H1 (cell line): Measurements from ENCODE around the gene IFT80. TPM values are rescaled to one million over a fixed set of nuclear protein-coding genes. Genes with fewer than 3 reads are reported as not detected.

Source experiments
- CTCF ChIA-PET: fragments of 300-600 bp; sonication (Branson Sonifier 250); formaldehyde crosslinking; loops from one replicate; lab custom pipeline; 2021; ENCODE audit not compliant: partially characterized antibody; lab: Charles Lee
- POLR2A ChIA-PET: fragments of 300-600 bp; sonication (Branson Sonifier 250); formaldehyde crosslinking; loops from one replicate; lab custom pipeline; 2021; ENCODE audit warnings: inconsistent platforms; ENCODE audit not compliant: partially characterized antibody; lab: Charles Lee
- DNase-seq, 2 experiments: peaks; one replicate each; pipeline versions ENCODE4 v3.0.0 to v3.0.0-alpha.2; 2010 to 2022; ENCODE audit warnings: low spot score in 2 of 2, low read depth in 1 of 2, mixed read lengths in 1 of 2
- FAIRE-seq: peaks from 2 replicates; lab custom pipeline; 2011; peaks lifted over from hg19 to GRCh38; lab: Jason Lieb, UNC
- H2AFZ ChIP-seq: 2 replicates; pipeline ENCODE4 v1.8.1; 2012; ENCODE audit warnings: low read length, inconsistent platforms
- H2AK5ac ChIP-seq: 2 replicates; pipeline ENCODE4 v1.6.1; 2013; ENCODE audit warnings: low read depth, low read length
- H2BK120ac ChIP-seq: replicated peaks from 2 replicates; pipeline ENCODE3; 2013; ENCODE audit warnings: low read depth, low read length, inconsistent platforms
- H2BK12ac ChIP-seq: 2 replicates; pipeline ENCODE4 v1.6.1; 2013; ENCODE audit warnings: low read depth, low read length
- H2BK15ac ChIP-seq: 2 replicates; pipeline ENCODE4 v1.6.1; 2013; ENCODE audit warnings: low read length
- H2BK20ac ChIP-seq: 2 replicates; pipeline ENCODE4 v1.6.1; 2013; ENCODE audit warnings: low read length
- H2BK5ac ChIP-seq: 2 replicates; pipeline ENCODE4 v1.6.1; 2013; ENCODE audit warnings: low read depth, low read length
- H3K14ac ChIP-seq: 2 replicates; pipeline ENCODE4 v1.6.1; 2013; ENCODE audit warnings: inconsistent platforms; ENCODE audit not compliant: insufficient read length
- H3K18ac ChIP-seq: 2 replicates; pipeline ENCODE4 v1.6.1; 2013; ENCODE audit warnings: low read length; ENCODE audit errors: extremely low read depth
- H3K23ac ChIP-seq: 2 replicates; pipeline ENCODE4 v1.6.1; 2013; ENCODE audit warnings: inconsistent platforms; ENCODE audit not compliant: insufficient read length
- H3K23me2 ChIP-seq: 2 replicates; pipeline ENCODE4 v1.6.1; 2013; ENCODE audit warnings: low read depth, low read length
- H3K27ac ChIP-seq: 2 replicates; pipeline ENCODE4 v1.6.1; 2011; ENCODE audit warnings: low read depth, low read length, inconsistent platforms
- H3K27me3 ChIP-seq, 4 experiments: replicated peaks in 1 of 4; 1 replicate in 1 of 4; 2 replicates in 3 of 4; pipeline versions ENCODE4 v1.6.1 to v1.8.1; 2011 to 2013; ENCODE audit warnings: low read length in 3 of 4, mild to moderate bottlenecking in 3 of 4, inconsistent platforms in 2 of 4, mixed read lengths in 2 of 4, moderate library complexity in 1 of 4; ENCODE audit not compliant: control insufficient read depth in 3 of 4, insufficient read depth in 3 of 4; ENCODE audit errors: extremely low read depth in 1 of 4
- H3K36me3 ChIP-seq, 4 experiments: 2 replicates each; pipeline versions ENCODE4 v1.6.1 to v1.8.1; 2011 to 2013; ENCODE audit warnings: mild to moderate bottlenecking in 4 of 4, low read length in 3 of 4, moderate library complexity in 2 of 4, control low read depth in 1 of 4, inconsistent platforms in 1 of 4; ENCODE audit not compliant: insufficient read depth in 4 of 4, control insufficient read depth in 2 of 4
- H3K4ac ChIP-seq: replicated peaks from 2 replicates; pipeline ENCODE3; 2013; ENCODE audit warnings: low read length, low read depth, mixed read lengths, inconsistent platforms; ENCODE audit not compliant: insufficient read length
- H3K4me1 ChIP-seq, 4 experiments: replicated peaks in 1 of 4; 1 replicate in 1 of 4; 2 replicates in 3 of 4; pipeline versions ENCODE4 v1.6.1 to v1.8.1; 2011 to 2013; ENCODE audit warnings: low read length in 3 of 4, inconsistent platforms in 2 of 4, mixed read lengths in 1 of 4; ENCODE audit not compliant: insufficient read depth in 4 of 4, control insufficient read depth in 3 of 4
- H3K4me2 ChIP-seq, 2 experiments: 2 replicates each; pipeline versions ENCODE4 v1.6.1 to v1.8.1; 2011 to 2013; ENCODE audit warnings: low read depth in 2 of 2, low read length in 2 of 2, control low read depth in 1 of 2, inconsistent platforms in 1 of 2, mild to moderate bottlenecking in 1 of 2; ENCODE audit not compliant: insufficient read depth in 1 of 2
- H3K4me3 ChIP-seq, 4 experiments: fragments of 200-600, 300-600 bp in 1 of 4; sonication (generic), shearing (Covaris generic), sonication (Bioruptor Twin) in 1 of 4; 2 replicates each; pipeline versions ENCODE4 v1.5.1 to v1.8.1; 2011 to 2016; ENCODE audit warnings: low read length in 4 of 4, low read depth in 3 of 4, control low read depth in 2 of 4, inconsistent platforms in 2 of 4, mild to moderate bottlenecking in 2 of 4, mixed read lengths in 1 of 4, moderate library complexity in 1 of 4; ENCODE audit not compliant: insufficient read depth in 2 of 4; ENCODE audit errors: extremely low read depth in 1 of 4
- H3K56ac ChIP-seq: replicated peaks from 2 replicates; pipeline ENCODE3; 2013; ENCODE audit warnings: low read depth, mild to moderate bottlenecking, mixed read lengths, low read length, inconsistent platforms; ENCODE audit not compliant: insufficient read length
- H3K79me1 ChIP-seq: 2 replicates; pipeline ENCODE4 v1.6.1; 2013; ENCODE audit warnings: low read depth, low read length, control low read depth
- H3K79me2 ChIP-seq, 2 experiments: 2 replicates each; pipeline versions ENCODE4 v1.6.1 to v1.8.1; 2012 to 2013; ENCODE audit warnings: low read length in 2 of 2, mild to moderate bottlenecking in 2 of 2, inconsistent platforms in 1 of 2; ENCODE audit not compliant: insufficient read depth in 2 of 2, control insufficient read depth in 1 of 2
- H3K9ac ChIP-seq, 4 experiments: replicated peaks in 1 of 4; 1 replicate in 1 of 4; 2 replicates in 3 of 4; pipeline versions ENCODE4 v1.6.1 to v1.8.1; 2011 to 2013; ENCODE audit warnings: low read depth in 3 of 4, low read length in 3 of 4, control low read depth in 2 of 4, mild to moderate bottlenecking in 2 of 4, moderate library complexity in 2 of 4, inconsistent platforms in 1 of 4; ENCODE audit errors: extremely low read depth in 1 of 4
- H3K9me3 ChIP-seq, 2 experiments: 2 replicates each; pipeline versions ENCODE4 v1.6.1 to v1.8.1; 2012 to 2013; ENCODE audit warnings: mild to moderate bottlenecking in 2 of 2, moderate library complexity in 2 of 2, control low read depth in 1 of 2, inconsistent platforms in 1 of 2, low read depth in 1 of 2, low read length in 1 of 2, mixed read lengths in 1 of 2; ENCODE audit not compliant: insufficient read depth in 2 of 2
- H4K20me1 ChIP-seq, 2 experiments: replicated peaks in 1 of 2; 2 replicates each; pipeline versions ENCODE3 to v1.8.1; 2011 to 2013; ENCODE audit warnings: inconsistent platforms in 2 of 2, low read length in 2 of 2, mild to moderate bottlenecking in 1 of 2; ENCODE audit not compliant: insufficient read depth in 2 of 2, control insufficient read depth in 1 of 2
- H4K5ac ChIP-seq: 2 replicates; pipeline ENCODE4 v1.6.1; 2013; ENCODE audit warnings: low read length, low read depth, mixed read lengths, inconsistent platforms; ENCODE audit not compliant: insufficient read length
- H4K8ac ChIP-seq: 2 replicates; pipeline ENCODE4 v1.8.0; 2013; ENCODE audit warnings: mild to moderate bottlenecking, moderate library complexity, low read length, inconsistent platforms; ENCODE audit not compliant: insufficient read depth; ENCODE audit errors: extremely low read depth
- H4K91ac ChIP-seq: replicated peaks from 2 replicates; pipeline ENCODE3; 2013; ENCODE audit warnings: low read length, mixed read lengths, inconsistent platforms; ENCODE audit not compliant: insufficient read length
- ASH2L ChIP-seq: fragments of 200-600, 300-600 bp; sonication (generic); IDR thresholded peaks from one replicate; pipeline ENCODE4 v1.7.1; 2017; ENCODE audit warnings: low read length
- CHD1 ChIP-seq: IDR thresholded peaks from 2 replicates; pipeline ENCODE4 v1.6.1; 2012; ENCODE audit warnings: low read depth, low read length, improper control_type of control experiment
- CHD2 ChIP-seq: IDR thresholded peaks from 2 replicates; pipeline ENCODE4 v1.6.1; 2012; ENCODE audit warnings: low read length, improper control_type of control experiment
- GTF2F1 ChIP-seq: IDR thresholded peaks from 2 replicates; pipeline ENCODE4 v1.6.1; 2012; ENCODE audit warnings: low read depth, low read length, improper control_type of control experiment, borderline replicate concordance
- HDAC2 ChIP-seq, 2 experiments: fragments of 300-600 bp in 1 of 2; sonication (generic) in 1 of 2; IDR thresholded peaks; 2 replicates each; pipeline ENCODE4 v1.6.1; 2011 to 2012; ENCODE audit warnings: low read depth in 2 of 2, low read length in 2 of 2, mild to moderate bottlenecking in 2 of 2, moderate library complexity in 2 of 2, borderline replicate concordance in 1 of 2, inconsistent platforms in 1 of 2
- KDM4A ChIP-seq: IDR thresholded peaks from one replicate; pipeline ENCODE4 v1.7.1; 2012; ENCODE audit warnings: low read depth, mild to moderate bottlenecking, moderate library complexity, low read length, inconsistent platforms; ENCODE audit not compliant: severe bottlenecking
- POU5F1 ChIP-seq: IDR thresholded peaks from 2 replicates; pipeline ENCODE4 v1.6.1; 2011; ENCODE audit warnings: low read depth, mild to moderate bottlenecking, low read length, moderate library complexity
- RBBP5 ChIP-seq: IDR thresholded peaks from 2 replicates; pipeline ENCODE4 v1.7.1; 2012; ENCODE audit warnings: low read depth, mild to moderate bottlenecking, inconsistent platforms, low read length, moderate library complexity, borderline replicate concordance
- RFX5 ChIP-seq: IDR thresholded peaks from 2 replicates; pipeline ENCODE4 v1.6.1; 2011; ENCODE audit warnings: low read depth, low read length, improper control_type of control experiment, borderline replicate concordance
- TAF7 ChIP-seq: optimal IDR thresholded peaks from 2 replicates; pipeline ENCODE3; 2011; ENCODE audit warnings: low read depth, mild to moderate bottlenecking, inconsistent platforms, low read length, moderate library complexity, borderline replicate concordance
- USF2 ChIP-seq: IDR thresholded peaks from 2 replicates; pipeline ENCODE4 v1.6.1; 2011; ENCODE audit warnings: low read length, improper control_type of control experiment
- YY1 ChIP-seq: IDR thresholded peaks from 2 replicates; pipeline ENCODE4 v1.6.1; 2011; ENCODE audit warnings: low read depth, mild to moderate bottlenecking, low read length
- polyA plus RNA-seq, 7 experiments: library from polyadenylated mRNA; depleted of rRNA in 3 of 7; stranded (reverse) in 5 of 7; unstranded in 2 of 7; fragments of >200 nt in 5 of 7; fragments of 200-250 nt in 2 of 7; gene quantifications; 1 replicate in 5 of 7; 2 replicates in 1 of 7; 4 replicates in 1 of 7; pipeline versions ENCODE4 v1.2.1 to v1.2.3, GENCODE V29; 2011 to 2013; ENCODE audit warnings: missing spikeins in 2 of 7, mixed read lengths in 2 of 7
- total RNA-seq: library from RNA; stranded (reverse); fragmentation: NEBNext Ultra II Directional; extraction: Animal tissue kit (Norgen Biotek cat#: 25700); gene quantifications from 2 replicates; pipeline ENCODE4 v1.2.1, GENCODE V29; 2021

Gene IFT80
- total and polyA plus RNA-seq, 2 of the 8 experiments (the other 6 are each of a cell fraction or from before 2014, with no cell fraction given) = 7.2 to 25.9 TPM

- Histone ChIP-seq H2BK12ac (no peak overlapping the region), H4K8ac (no peak overlapping the region), H3K9ac (no peak overlapping the region), H3K79me2 (no peaks in the 10 kb centered on the region), H3K14ac (no peak overlapping the region), H2BK20ac (no peak overlapping the region), H4K91ac (no peak overlapping the region), H2BK15ac (no peak overlapping the region), H3K79me1 (no peaks in the 10 kb centered on the region), H2BK120ac (no peak overlapping the region), H2BK5ac (no peak overlapping the region), H4K20me1 (no peaks in the 10 kb centered on the region), H3K23me2 (no peaks in the 10 kb centered on the region), H3K56ac (no peak overlapping the region), H3K36me3 (no peaks in the 10 kb centered on the region), H4K5ac (no peak overlapping the region), H2AFZ (no peak overlapping the region), H3K27ac (no peak overlapping the region), H3K4me1 (no peaks in the 10 kb centered on the region), H3K23ac (no peak overlapping the region), H3K4ac (no peak overlapping the region), H3K4me2 (no peak overlapping the region), H3K27me3 (no peaks in the 10 kb centered on the region), H3K9me3 (no peaks in the 10 kb centered on the region), H3K4me3 (no peak overlapping the region), H2AK5ac (no peak overlapping the region), H3K18ac (no peak overlapping the region)
- CTCF ChIA-PET = no interaction called here
- POLR2A ChIA-PET = no interaction called here
- DNase-seq (no peak), FAIRE-seq (no peak)
- TF ChIP-seq YY1 (no peak), HDAC2 (IDR thresholded peaks at IDR 0.05; ENCODE audit: borderline replicate concordance in 1 of 2, low read depth in 2 of 2, low read length in 2 of 2) (no peak), RBBP5 (no peak), POU5F1 (no peak), TAF7 (no peak), ASH2L (no peak), USF2 (no peak), KDM4A (no peak), RFX5 (no peak), CHD2 (no peak), GTF2F1 (no peak), CHD1 (no peak)
Observed at GRCh38 chr3:160296591-160296990, 102.4 kb downstream of the IFT80 start.
